22Rv1 (cell line): ENCODE data around the gene STEAP1B.

ENCODE experiments used
- H3K27ac ChIP-seq: fragments of 450-650 bp; 2 replicates; pipeline ENCODE4 v1.5.1; 2017
- ZFX ChIP-seq: fragments of 450-650 bp; IDR thresholded peaks from 2 replicates; pipeline ENCODE4 v1.6.1; 2017; ENCODE audit warnings: antibody characterized with exemption, borderline replicate concordance
- TF ChIP-seq, protein P1 (sequence below): fragments of 450-650 bp; IDR thresholded peaks from 2 replicates; pipeline ENCODE4 v1.5.1; 2017; ENCODE audit warnings: mild to moderate bottlenecking

The STEAP1B gene

DNA sequence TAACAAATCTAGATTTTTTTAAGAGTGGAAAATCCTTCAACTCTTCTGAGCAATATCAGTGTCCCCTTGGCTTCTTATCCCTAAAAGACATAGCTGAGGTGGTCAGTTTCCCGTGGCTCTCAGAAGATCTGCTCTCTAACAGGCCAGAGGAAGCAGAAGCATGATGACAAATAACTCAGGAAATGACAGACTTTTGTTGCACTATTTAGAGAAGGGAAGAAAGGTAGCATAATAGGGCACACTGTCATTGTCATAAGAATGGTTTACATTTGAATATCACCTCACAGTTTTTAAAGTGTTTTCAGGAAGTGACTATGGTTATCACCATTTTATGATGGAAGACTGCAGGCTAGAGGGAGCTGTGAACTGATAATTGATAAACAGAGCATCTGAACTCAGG lies 109.5 kb downstream of the STEAP1B start:
- TF ChIP-seq, protein P1, sequence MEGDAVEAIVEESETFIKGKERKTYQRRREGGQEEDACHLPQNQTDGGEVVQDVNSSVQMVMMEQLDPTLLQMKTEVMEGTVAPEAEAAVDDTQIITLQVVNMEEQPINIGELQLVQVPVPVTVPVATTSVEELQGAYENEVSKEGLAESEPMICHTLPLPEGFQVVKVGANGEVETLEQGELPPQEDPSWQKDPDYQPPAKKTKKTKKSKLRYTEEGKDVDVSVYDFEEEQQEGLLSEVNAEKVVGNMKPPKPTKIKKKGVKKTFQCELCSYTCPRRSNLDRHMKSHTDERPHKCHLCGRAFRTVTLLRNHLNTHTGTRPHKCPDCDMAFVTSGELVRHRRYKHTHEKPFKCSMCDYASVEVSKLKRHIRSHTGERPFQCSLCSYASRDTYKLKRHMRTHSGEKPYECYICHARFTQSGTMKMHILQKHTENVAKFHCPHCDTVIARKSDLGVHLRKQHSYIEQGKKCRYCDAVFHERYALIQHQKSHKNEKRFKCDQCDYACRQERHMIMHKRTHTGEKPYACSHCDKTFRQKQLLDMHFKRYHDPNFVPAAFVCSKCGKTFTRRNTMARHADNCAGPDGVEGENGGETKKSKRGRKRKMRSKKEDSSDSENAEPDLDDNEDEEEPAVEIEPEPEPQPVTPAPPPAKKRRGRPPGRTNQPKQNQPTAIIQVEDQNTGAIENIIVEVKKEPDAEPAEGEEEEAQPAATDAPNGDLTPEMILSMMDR = no peak
- TF ChIP-seq ZFX = no peak

DNA sequence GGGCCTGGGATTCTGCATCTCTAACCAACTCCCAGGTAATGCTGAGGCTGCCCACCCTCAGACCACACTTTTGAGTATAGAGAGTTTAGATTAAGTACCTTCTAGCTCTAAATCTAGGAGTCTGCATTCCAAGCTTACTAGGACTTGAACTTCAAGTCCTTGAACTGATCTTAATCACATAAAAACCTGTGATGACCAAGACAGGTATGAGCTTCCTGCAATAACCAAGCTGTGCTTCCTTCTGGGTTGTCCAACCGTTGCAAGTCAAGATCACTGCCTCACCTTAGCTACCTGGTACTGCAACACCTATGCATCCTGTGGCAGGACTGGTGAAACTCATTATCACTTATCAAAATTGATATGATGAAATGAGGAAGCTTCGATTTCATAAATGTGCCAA lies 110.1 kb downstream of the STEAP1B start:
- no peak overlapping the region for H3K27ac ChIP-seq
- TF ChIP-seq, protein P1 = no peak
- TF ChIP-seq ZFX = no peak

More for the DNA sequence above, 109.5 kb downstream of the STEAP1B start:
- no peak overlapping the region for H3K27ac ChIP-seq

DNA sequence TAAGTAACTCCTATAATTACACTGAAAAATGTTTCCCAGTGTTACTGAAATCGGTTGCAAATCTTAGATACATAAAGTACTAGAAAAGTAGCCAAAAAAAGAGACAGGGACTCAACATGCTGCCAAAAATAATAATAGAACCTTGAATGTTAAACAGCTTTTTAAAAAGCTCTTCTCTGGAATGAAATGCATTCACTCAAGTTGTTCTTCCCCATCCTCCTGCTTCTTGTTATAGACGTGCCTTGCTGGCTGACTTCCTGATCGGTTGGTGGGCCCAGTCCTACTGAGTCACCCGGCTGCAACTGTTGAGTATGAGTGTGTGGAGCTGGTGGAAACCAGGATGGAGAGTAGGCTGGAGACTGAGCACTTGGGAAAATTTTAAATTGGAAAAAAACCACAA lies 112.4 kb downstream of the STEAP1B start:
- no peak overlapping the region for H3K27ac ChIP-seq
- no peak for TF ChIP-seq ZFX
- TF ChIP-seq, protein P1 = no peak

DNA sequence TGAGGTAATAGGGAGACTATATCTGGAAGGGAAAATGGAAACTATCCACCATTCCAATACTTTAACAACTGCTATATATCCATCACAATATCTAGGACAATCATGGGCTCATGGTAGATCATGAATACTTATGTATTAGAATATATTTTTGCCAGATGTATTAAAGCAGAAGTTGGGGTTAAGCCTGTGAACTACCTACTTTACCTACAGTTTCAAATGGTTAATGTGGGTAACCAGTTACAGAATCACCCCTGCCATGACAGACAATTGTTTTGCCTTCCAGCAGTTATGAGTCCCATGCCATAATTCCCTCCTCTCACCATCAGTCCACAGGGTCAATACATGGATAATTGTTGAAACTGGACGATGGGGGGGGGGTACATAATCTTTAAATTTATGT lies 113.1 kb downstream of the STEAP1B start:
- TF ChIP-seq ZFX = no peak
- TF ChIP-seq, protein P1 = no peak
- H3K27ac ChIP-seq = no peak overlapping the region

DNA sequence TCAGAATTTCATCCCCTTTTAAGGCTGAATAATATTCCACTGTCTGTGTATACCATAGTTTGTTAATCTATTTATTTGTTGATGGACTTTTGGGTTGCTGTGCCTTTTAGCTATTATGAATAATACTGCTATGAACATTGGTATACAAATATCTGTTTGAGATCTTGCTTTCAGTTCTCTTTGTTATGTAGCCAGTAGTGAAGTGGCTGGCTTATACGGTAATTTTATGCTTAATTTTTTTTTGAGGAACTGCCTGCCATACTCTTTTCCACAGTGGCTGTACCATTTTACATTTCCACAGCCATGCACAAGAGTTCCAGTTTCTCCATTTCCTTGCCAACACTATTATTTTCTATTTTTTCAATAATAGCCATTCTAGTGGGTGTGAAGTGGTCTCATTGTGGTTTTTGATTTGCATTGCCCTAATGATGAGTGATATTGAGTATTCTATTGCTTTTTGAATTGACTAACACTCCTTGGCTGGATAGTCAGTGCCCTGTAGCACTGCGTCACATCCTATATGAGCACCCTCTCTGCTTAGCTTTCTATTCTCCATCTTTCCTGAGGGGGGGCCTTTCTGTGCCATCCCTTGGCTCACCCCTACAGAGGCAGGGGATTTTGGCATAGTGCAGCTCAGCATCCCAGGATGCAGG lies 113.7 kb downstream of the STEAP1B start:
- TF ChIP-seq, protein P1 = no peak
- no peak for TF ChIP-seq ZFX

DNA sequence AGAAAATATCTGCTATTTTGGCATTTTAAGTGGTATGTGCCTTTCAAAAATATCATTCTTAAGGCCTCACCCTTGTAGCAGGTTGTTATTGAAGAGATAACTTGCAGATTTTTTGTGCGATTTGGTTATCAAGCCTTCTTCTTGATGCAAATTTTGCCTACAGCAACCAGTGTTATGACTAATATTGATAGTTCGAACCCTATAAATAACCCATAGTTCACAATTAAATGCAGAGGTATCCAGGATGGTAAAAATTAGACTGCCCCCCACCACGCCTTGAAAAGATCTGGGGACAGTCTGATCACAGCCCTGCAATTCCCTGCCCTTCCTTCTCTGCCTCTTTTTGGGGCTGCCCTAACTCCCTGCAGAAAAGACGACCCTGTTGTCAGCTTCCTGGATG lies 114.7 kb downstream of the STEAP1B start:
- no peak for TF ChIP-seq ZFX
- TF ChIP-seq, protein P1 = no peak
- H3K27ac ChIP-seq = no peak overlapping the region

More for the DNA sequence above, 113.7 kb downstream of the STEAP1B start:
- no peak overlapping the region for H3K27ac ChIP-seq

DNA sequence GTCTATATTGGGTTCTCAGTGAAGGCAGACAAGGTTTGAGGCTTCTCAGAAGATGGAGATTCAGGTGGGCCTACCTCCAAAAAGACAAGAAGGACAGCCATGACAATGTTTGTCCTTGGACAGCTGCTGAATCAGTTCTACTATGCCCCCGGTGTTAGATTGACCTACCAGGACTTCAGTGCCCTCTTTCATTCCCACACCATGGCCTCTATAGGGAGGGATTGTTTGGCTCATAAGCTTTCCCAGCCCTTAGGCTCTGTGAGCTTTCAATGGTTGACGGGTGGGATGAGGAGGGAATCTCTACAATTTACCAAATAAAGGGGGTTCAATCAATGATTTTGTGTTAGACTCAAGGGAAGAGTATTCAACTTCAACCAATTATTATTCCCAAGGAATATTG lies 119.7 kb downstream of the STEAP1B start:
- no peak for TF ChIP-seq ZFX
- TF ChIP-seq, protein P1 = no peak
- H3K27ac ChIP-seq = no peak overlapping the region
